GM12878 (cell line): Measurements from ENCODE around the gene TRIM63. TPM values are rescaled to one million over a fixed set of nuclear protein-coding genes. Genes with fewer than 3 reads are reported as not detected.

Experiments
- BACH1 ChIP-seq: fragments of 450-650 bp; IDR thresholded peaks from 2 replicates; pipeline ENCODE4 v1.6.1; 2017; ENCODE audit warnings: mild to moderate bottlenecking, borderline replicate concordance
- BCL11A ChIP-seq: IDR thresholded peaks from 2 replicates; pipeline ENCODE4 v1.6.1; 2011; ENCODE audit warnings: low read depth, low read length
- BHLHE40 ChIP-seq, 2 experiments: fragments of 450-650 bp in 1 of 2; IDR thresholded peaks; 2 replicates each; pipeline ENCODE4 v1.6.1; 2011 to 2017; ENCODE audit warnings: low read depth in 2 of 2, borderline replicate concordance in 1 of 2, improper control_type of control experiment in 1 of 2, low read length in 1 of 2, mild to moderate bottlenecking in 1 of 2
- BRCA1 ChIP-seq: IDR thresholded peaks from 2 replicates; pipeline ENCODE4 v1.6.1; 2011; ENCODE audit warnings: low read depth, low read length, improper control_type of control experiment
- CHD1 ChIP-seq: IDR thresholded peaks from 2 replicates; pipeline ENCODE4 v1.6.1; 2012; ENCODE audit warnings: low read depth, low read length, improper control_type of control experiment
- CREB1 ChIP-seq: IDR thresholded peaks from 2 replicates; pipeline ENCODE4 v1.6.1; 2012; ENCODE audit warnings: low read depth, mild to moderate bottlenecking, inconsistent platforms
- EGR1 ChIP-seq, 2 experiments: IDR thresholded peaks; 1 replicate in 1 of 2; 2 replicates in 1 of 2; pipeline ENCODE4 v1.6.1; 2011 to 2012; ENCODE audit warnings: low read depth in 2 of 2, low read length in 2 of 2, borderline replicate concordance in 1 of 2, mild to moderate bottlenecking in 1 of 2, moderate library complexity in 1 of 2
- EP300 ChIP-seq, 2 experiments: fragments of 150-350 bp in 1 of 2; IDR thresholded peaks; 2 replicates each; pipeline ENCODE4 v1.6.1; 2011 to 2012; ENCODE audit warnings: low read depth in 2 of 2, low read length in 2 of 2, borderline replicate concordance in 1 of 2, improper control_type of control experiment in 1 of 2, inconsistent platforms in 1 of 2; ENCODE audit not compliant: control insufficient read depth in 1 of 2
- ESRRA ChIP-seq: IDR thresholded peaks from 2 replicates; pipeline ENCODE4 v1.6.1; 2012; ENCODE audit warnings: mild to moderate bottlenecking, low read length, improper control_type of control experiment
- EZH2 ChIP-seq: IDR thresholded peaks from 2 replicates; pipeline ENCODE4 v1.6.1; 2012; ENCODE audit warnings: low read depth, mild to moderate bottlenecking, control low read depth, inconsistent platforms, low read length, borderline replicate concordance; ENCODE audit not compliant: control insufficient read depth
- GABPA ChIP-seq: IDR thresholded peaks from 2 replicates; pipeline ENCODE4 v1.6.1; 2014; ENCODE audit warnings: antibody characterized with exemption, low read depth, mild to moderate bottlenecking, inconsistent platforms
- HDAC6 ChIP-seq: fragments of 200-600 bp; sonication (generic); IDR thresholded peaks from one replicate; pipeline ENCODE4 v1.8.0; 2017; ENCODE audit warnings: antibody characterized with exemption; ENCODE audit not compliant: unreplicated experiment
- HDGF ChIP-seq: fragments of 450-650 bp; IDR thresholded peaks from 2 replicates; pipeline ENCODE4 v1.6.1; 2016; ENCODE audit warnings: antibody characterized with exemption
- IRF4 ChIP-seq: IDR thresholded peaks from 2 replicates; pipeline ENCODE4 v1.6.1; 2011; ENCODE audit warnings: low read depth, low read length
- MAX ChIP-seq: IDR thresholded peaks from 2 replicates; pipeline ENCODE4 v1.6.1; 2012; ENCODE audit warnings: low read depth, low read length, improper control_type of control experiment
- MTA2 ChIP-seq: fragments of 450-650 bp; IDR thresholded peaks from 2 replicates; pipeline ENCODE4 v1.6.1; 2016; ENCODE audit warnings: low read depth, mild to moderate bottlenecking, moderate library complexity
- MXI1 ChIP-seq: fragments of 150-350 bp; IDR thresholded peaks from 2 replicates; pipeline ENCODE4 v1.6.1; 2011; ENCODE audit warnings: low read depth, mild to moderate bottlenecking, inconsistent platforms, low read length, improper control_type of control experiment
- MYC ChIP-seq: IDR thresholded peaks from 2 replicates; pipeline ENCODE4 v1.6.1; 2011; ENCODE audit warnings: mild to moderate bottlenecking, low read length, moderate library complexity, inconsistent platforms; ENCODE audit not compliant: insufficient read depth, insufficient replicate concordance, insufficient read length, severe bottlenecking
- NBN ChIP-seq: fragments of 450-650 bp; IDR thresholded peaks from 2 replicates; pipeline ENCODE4 v1.6.1; 2016
- PML ChIP-seq: IDR thresholded peaks from 2 replicates; pipeline ENCODE4 v1.6.1; 2012; ENCODE audit warnings: low read length, inconsistent platforms
- RB1 ChIP-seq: fragments of 450-650 bp; formaldehyde crosslinking; IDR thresholded peaks from 2 replicates; pipeline ENCODE4 v1.6.1; 2017; ENCODE audit warnings: mild to moderate bottlenecking, borderline replicate concordance
- RFX5 ChIP-seq: IDR thresholded peaks from 2 replicates; pipeline ENCODE4 v1.6.1; 2011; ENCODE audit warnings: low read depth, low read length, improper control_type of control experiment
- SIX5 ChIP-seq: IDR thresholded peaks from 2 replicates; pipeline ENCODE4 v1.6.1; 2011; ENCODE audit warnings: mild to moderate bottlenecking, low read depth, low read length, moderate library complexity; ENCODE audit not compliant: severe bottlenecking
- STAT1 ChIP-seq: fragments of 450-650 bp; conservative IDR thresholded peaks from 2 replicates; pipeline ENCODE4 v1.6.1; 2014; ENCODE audit warnings: antibody characterized with exemption, mild to moderate bottlenecking
- STAT3 ChIP-seq: IDR thresholded peaks from 2 replicates; pipeline ENCODE4 v1.6.1; 2011; ENCODE audit warnings: low read depth, low read length, improper control_type of control experiment
- SUPT20H ChIP-seq: IDR thresholded peaks from 2 replicates; pipeline ENCODE4 v1.6.1; 2011; ENCODE audit warnings: low read depth, mild to moderate bottlenecking, low read length, moderate library complexity, borderline replicate concordance; ENCODE audit not compliant: control insufficient read depth
- YY1 ChIP-seq: IDR thresholded peaks from 2 replicates; pipeline ENCODE4 v1.6.1; 2011; ENCODE audit warnings: low read depth, mild to moderate bottlenecking, low read length
- ZBED1 ChIP-seq: IDR thresholded peaks from 2 replicates; pipeline ENCODE4 v1.6.1; 2016; ENCODE audit warnings: borderline replicate concordance
- ZNF207 ChIP-seq: fragments of 450-650 bp; IDR thresholded peaks from 2 replicates; pipeline ENCODE4 v1.6.1; 2014; ENCODE audit warnings: antibody characterized with exemption, mild to moderate bottlenecking, borderline replicate concordance
- ZNF622 ChIP-seq: fragments of 450-650 bp; IDR thresholded peaks from 2 replicates; pipeline ENCODE4 v1.6.1; 2017; ENCODE audit warnings: mild to moderate bottlenecking, inconsistent platforms
- polyA plus RNA-seq, 11 experiments: library from polyadenylated mRNA; depleted of rRNA in 4 of 11; unstranded in 6 of 11; stranded (reverse) in 5 of 11; fragments of >200 nt; fragmentation: Nextera tagmentation in 4 of 11; fragmentation: Illumina TruSeq in 1 of 11; extraction: Ambion mirVana in 4 of 11; extraction: Trizol in 1 of 11; gene quantifications; 1 replicate in 1 of 11; 2 replicates in 10 of 11; pipeline versions ENCODE4 v1.2.1 to v1.2.3, GENCODE V29; 2011 to 2016; ENCODE audit warnings: inconsistent platforms in 2 of 11, missing spikeins in 2 of 11, low read depth in 1 of 11
- total RNA-seq, 4 experiments: library from RNA; depleted of rRNA in 3 of 4; stranded (reverse); fragments of >200 nt in 3 of 4; fragmentation: Illumina TruSeq in 1 of 4; extraction: Trizol in 1 of 4; gene quantifications; 2 replicates each; pipeline versions ENCODE4 v1.2.1 to v1.2.3, GENCODE V29; 2013 to 2021
- TF ChIP-seq, protein P1 (sequence below): fragments of 150-350 bp; IDR thresholded peaks from 2 replicates; pipeline ENCODE4 v1.6.1; 2014; ENCODE audit warnings: mild to moderate bottlenecking, low read depth, low read length

Gene TRIM63
- total and polyA plus RNA-seq, 10 of the 15 experiments (the other 5 are each of a cell fraction or from before 2014, with no cell fraction given), result not detected

- TF ChIP-seq MXI1 (peak; percentile 87), EZH2 (no peak), RFX5 (0 out of 2 replicates have a peak, but pooled peaks have one; percentile 70), EP300 (IDR thresholded peaks at IDR 0.05; ENCODE audit: borderline replicate concordance in 1 of 2, control insufficient read depth in 1 of 2, low read depth in 2 of 2, low read length in 2 of 2) (0 out of 4 replicates have a peak, but pooled peaks of 1 of the 2 experiments have one; percentile 5), HDGF (peak; percentile 75; the same call in 1 of the 2 replicates), CREB1 (peak; percentile 58), STAT1 (peak; percentile 28; the same call in 1 of the 2 replicates), ZBED1 (no peak), MYC (no peak), BHLHE40 (IDR thresholded peaks at IDR 0.05; ENCODE audit: borderline replicate concordance in 1 of 2, low read depth in 2 of 2, low read length in 1 of 2) (peak; percentile 68 to 94), BACH1 (peak; percentile 75), BRCA1 (no peak), ESRRA (0 out of 2 replicates have a peak, but pooled peaks have one; percentile 4), SIX5 (peak; percentile 14), PML (peak; percentile 45; the same call in 1 of the 2 replicates), STAT3 (no peak), MAX (no peak; the same call in 1 of the 2 replicates), NBN (peak; percentile 34; the same call in 1 of the 2 replicates), GABPA (no peak), MTA2 (no peak), HDAC6 (no peak), SUPT20H (no peak), RB1 (peak; percentile 92), EGR1 (IDR thresholded peaks at IDR 0.05; ENCODE audit: borderline replicate concordance in 1 of 2, low read depth in 2 of 2, low read length in 2 of 2) (peak; percentile 44 to 52; a peak in 2 of 3 replicates), ZNF622 (no peak), BCL11A (no peak), IRF4 (0 out of 2 replicates have a peak, but pooled peaks have one; percentile 24), CHD1 (peak; percentile 95), YY1 (peak; percentile 98), ZNF207 (peak; percentile 79; the same call in 1 of the 2 replicates)
- TF ChIP-seq, protein P1, sequence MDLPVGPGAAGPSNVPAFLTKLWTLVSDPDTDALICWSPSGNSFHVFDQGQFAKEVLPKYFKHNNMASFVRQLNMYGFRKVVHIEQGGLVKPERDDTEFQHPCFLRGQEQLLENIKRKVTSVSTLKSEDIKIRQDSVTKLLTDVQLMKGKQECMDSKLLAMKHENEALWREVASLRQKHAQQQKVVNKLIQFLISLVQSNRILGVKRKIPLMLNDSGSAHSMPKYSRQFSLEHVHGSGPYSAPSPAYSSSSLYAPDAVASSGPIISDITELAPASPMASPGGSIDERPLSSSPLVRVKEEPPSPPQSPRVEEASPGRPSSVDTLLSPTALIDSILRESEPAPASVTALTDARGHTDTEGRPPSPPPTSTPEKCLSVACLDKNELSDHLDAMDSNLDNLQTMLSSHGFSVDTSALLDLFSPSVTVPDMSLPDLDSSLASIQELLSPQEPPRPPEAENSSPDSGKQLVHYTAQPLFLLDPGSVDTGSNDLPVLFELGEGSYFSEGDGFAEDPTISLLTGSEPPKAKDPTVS, result no peak
These were observed 44.3 kb upstream of the TRIM63 start, which contains the start of gene PDIK1L (continued) for GRCh38 chr1:26111530-26112406.
